T-cell (primary cell): Measurements from ENCODE around the gene DNAJB1. TPM values are rescaled to one million over a fixed set of nuclear protein-coding genes. Genes with fewer than 3 reads are reported as not detected.
"Not testable (repeated sequence)": the region's sequence is repeated elsewhere in the genome, so short reads cannot be mapped to it uniquely, and the experiment has no call there.

Experiments used
- ATAC-seq, 4 experiments: fragments of 200-7000 bp in 3 of 4; fragments of 150-1000 bp in 1 of 4; cut with Tn5 transposase; replicated peaks in 1 of 4; 1 replicate in 3 of 4; 2 replicates in 1 of 4; pipeline ENCODE4 v1.10.0; 2021; ENCODE audit warnings: moderate library complexity in 3 of 4, mild to moderate bottlenecking in 2 of 4, moderate number of reproducible peaks in 1 of 4
- CTCF ChIA-PET, 2 donors: fragments of 300-600 bp; sonication (Branson Sonifier 250); formaldehyde crosslinking; loops; one replicate each; lab custom pipeline; 2022; ENCODE audit warnings: antibody characterized with exemption in 2 of 2; lab: Charles Lee
- POLR2A ChIA-PET, 2 donors: fragments of 300-600 bp; sonication (Branson Sonifier 250); formaldehyde crosslinking; loops; one replicate each; lab custom pipeline; 2022; ENCODE audit warnings: antibody characterized with exemption in 2 of 2; lab: Charles Lee
- DNase-seq, 35 experiments: peaks; one replicate each; pipeline versions ENCODE4 v3.0.0 to v3.0.0-alpha.2; 2013 to 2023
- H3K27ac ChIP-seq: one replicate; pipeline ENCODE4 v1.5.1; 2013; ENCODE audit warnings: low read length
- H3K27me3 ChIP-seq, 2 experiments: replicated peaks in 1 of 2; 1 replicate in 1 of 2; 2 replicates in 1 of 2; pipeline versions ENCODE4 v1.6.1 to v1.7.0; 2013; ENCODE audit warnings: low read length in 1 of 2, mixed read lengths in 1 of 2; ENCODE audit not compliant: control insufficient read depth in 2 of 2, insufficient read depth in 2 of 2; ENCODE audit errors: extremely low read depth in 1 of 2
- H3K36me3 ChIP-seq, 2 donors: 1 replicate in 1 of 2; 2 replicates in 1 of 2; pipeline versions ENCODE4 v1.6.1 to v1.7.0; 2013; ENCODE audit warnings: low read length in 1 of 2; ENCODE audit not compliant: control insufficient read depth in 2 of 2, insufficient read depth in 1 of 2; ENCODE audit errors: extremely low read depth in 1 of 2
- H3K4me1 ChIP-seq, 2 experiments: 1 replicate in 1 of 2; 2 replicates in 1 of 2; pipeline versions ENCODE4 v1.6.1 to v1.7.0; 2013; ENCODE audit warnings: low read length in 2 of 2, mixed read lengths in 1 of 2; ENCODE audit not compliant: insufficient read depth in 2 of 2, control insufficient read depth in 1 of 2; ENCODE audit errors: extremely low read depth in 1 of 2
- H3K4me3 ChIP-seq, 2 donors: 1 replicate in 1 of 2; 2 replicates in 1 of 2; pipeline versions ENCODE4 v1.5.1 to v1.7.0; 2013; ENCODE audit warnings: mild to moderate bottlenecking in 2 of 2, low read length in 1 of 2, moderate library complexity in 1 of 2; ENCODE audit not compliant: control insufficient read depth in 1 of 2; ENCODE audit errors: extremely low read depth in 1 of 2
- H3K9me3 ChIP-seq: 2 replicates; pipeline ENCODE4 v1.7.0; 2013
- H3K27ac Mint-ChIP-seq, 2 donors: one replicate each; pipeline ENCODE4 v1.8.0; 2020 to 2021; ENCODE audit warnings: mild to moderate bottlenecking in 2 of 2, mixed read lengths in 2 of 2
- H3K27me3 Mint-ChIP-seq, 2 donors: one replicate each; pipeline ENCODE4 v1.8.0; 2021 to 2022; ENCODE audit warnings: mixed read lengths in 2 of 2
- H3K36me3 Mint-ChIP-seq: one replicate; pipeline ENCODE4 v1.8.0; 2021; ENCODE audit warnings: mixed read lengths
- H3K4me1 Mint-ChIP-seq, 3 donors: one replicate each; pipeline ENCODE4 v1.8.0; 2020 to 2022; ENCODE audit warnings: mixed read lengths in 3 of 3, mild to moderate bottlenecking in 1 of 3
- H3K4me3 Mint-ChIP-seq, 3 donors: one replicate each; pipeline ENCODE4 v1.8.0; 2020 to 2022; ENCODE audit warnings: mild to moderate bottlenecking in 3 of 3, mixed read lengths in 3 of 3, moderate library complexity in 3 of 3
- H3K9me3 Mint-ChIP-seq, 3 donors: one replicate each; pipeline ENCODE4 v1.8.0; 2020 to 2022; ENCODE audit warnings: mixed read lengths in 3 of 3
- WGBS: methylation state at CpG from one replicate; pipeline ENCODE4 v1.1.5; 2013; ENCODE audit warnings: missing lambda C conversion rate; ENCODE audit not compliant: insufficient coverage; 5-methylcytosine and 5-hydroxymethylcytosine counted together
- total RNA-seq, 35 experiments: library from RNA in 6 of 35; stranded (reverse) in 6 of 35; fragments of 120-200 nt in 1 of 35; gene quantifications; one replicate each; pipeline versions ENCODE4 v1.2.1 to v1.2.4 and lab custom pipeline; 2013 to 2026

The DNAJB1 gene
- total RNA-seq, 5 donors from 2014 or later (not counting 1 experiment from before 2014, with no cell fraction given): 158 to 575 (median 165) TPM

GRCh38 chr19:14554382-14554812, 36.2 kb upstream of the DNAJB1 start:
- Mint-ChIP-seq H3K27ac (peak overlapping the region; percentile 31 to 80), H3K4me1 (peaks cover 53 to 71% (median 67%) of the 10 kb centered on the region in 3 donors), H3K4me3 (no peak overlapping the region), H3K36me3 (peaks cover 4% of the 10 kb centered on the region), H3K9me3 (no peaks in the 10 kb centered on the region), H3K27me3 (no peaks in the 10 kb centered on the region)
- WGBS: 80% methylated on average over 5 of the region's 6 CpGs
- H3K4me3 ChIP-seq: no peak overlapping the region
- ATAC-seq (no peak), DNase-seq (no peak)
- peaks cover 5 to 27% of the 10 kb centered on the region in 2 donors for H3K36me3 ChIP-seq
- no peaks in the 10 kb centered on the region for H3K27me3 ChIP-seq
- H3K27ac ChIP-seq: no peak overlapping the region
- POLR2A ChIA-PET: interaction anchor here in 1 of 2 donors (0.6 kb wide), 2 partner anchors 22 to 51 kb away, joined by 3 to 4 read pairs; no protein-coding TSS in a partner anchor
- H3K9me3 ChIP-seq: no peaks in the 10 kb centered on the region
- CTCF ChIA-PET: interaction anchor here in 1 of 2 donors (0.7 to 0.8 kb wide), 2 partner anchors 10 to 556 kb away, joined by 4 to 8 read pairs; no protein-coding TSS in a partner anchor
- peaks cover 13 to 81% of the 10 kb centered on the region in 2 experiments for H3K4me1 ChIP-seq

- Histone ChIP-seq H3K4me1 (peaks cover 13 to 80% of the 10 kb centered on the region in 2 experiments), H3K27ac (no peak overlapping the region), H3K4me3 (no peak overlapping the region), H3K36me3 (peaks cover 5 to 30% of the 10 kb centered on the region in 2 donors), H3K9me3 (no peaks in the 10 kb centered on the region), H3K27me3 (no peaks in the 10 kb centered on the region)
- ATAC-seq (no peak), DNase-seq (no peak)
- WGBS: 87% methylated on average over 9 of the region's 9 CpGs
- Mint-ChIP-seq H3K9me3 (no peaks in the 10 kb centered on the region), H3K27me3 (no peaks in the 10 kb centered on the region), H3K27ac (peak overlapping the region; percentile 55 to 80), H3K36me3 (peaks cover 4% of the 10 kb centered on the region), H3K4me3 (no peak overlapping the region), H3K4me1 (peaks cover 53 to 67% (median 66%) of the 10 kb centered on the region in 3 donors)
- CTCF ChIA-PET: no interaction called here
- POLR2A ChIA-PET: interaction anchor here in 1 of 2 donors (0.6 kb wide), 1 partner anchor 50 kb away, joined by 3 read pairs; no protein-coding TSS in a partner anchor
These were observed 35.7 kb upstream of the DNAJB1 start for GRCh38 chr19:14553939-14554243.

GRCh38 chr19:14553042-14553938, 35.1 kb upstream of the DNAJB1 start:
- no peaks in the 10 kb centered on the region for H3K9me3 Mint-ChIP-seq
- ATAC-seq: no peak
- peak overlapping the region; percentile 29 for H3K27ac ChIP-seq
- H3K4me3 Mint-ChIP-seq: peak overlapping the region in 1 of 3 donors; percentile 69
- ChIA-PET CTCF (interaction anchor here in 1 of 2 donors (1.2 kb wide), 1 partner anchor 9 kb away, joined by 4 read pairs; no protein-coding TSS in a partner anchor), POLR2A (no interaction called here)
- peaks cover 57 to 63% (median 62%) of the 10 kb centered on the region in 3 donors for H3K4me1 Mint-ChIP-seq
- no peak for DNase-seq
- no peak overlapping the region for H3K4me3 ChIP-seq
- H3K27me3 ChIP-seq: no peaks in the 10 kb centered on the region
- H3K4me1 ChIP-seq: peaks cover 13 to 74% of the 10 kb centered on the region in 2 experiments
- 93% methylated on average over 29 of the region's 35 CpGs for WGBS
- H3K36me3 ChIP-seq: peaks cover 5 to 30% of the 10 kb centered on the region in 2 donors
- H3K9me3 ChIP-seq: no peaks in the 10 kb centered on the region
- H3K36me3 Mint-ChIP-seq: peaks cover 4% of the 10 kb centered on the region
- peak overlapping the region; percentile 88 to 92 for H3K27ac Mint-ChIP-seq
- H3K27me3 Mint-ChIP-seq: no peaks in the 10 kb centered on the region

- Histone ChIP-seq H3K27ac (peak overlapping the region; percentile 67), H3K4me1 (peaks cover 13 to 67% of the 10 kb centered on the region in 2 experiments), H3K4me3 (peak overlapping the region in 1 of 2 donors; percentile 11), H3K36me3 (peaks cover 5 to 30% of the 10 kb centered on the region in 2 donors)
- peak overlapping the region in 1 of 3 donors; percentile 69 for H3K4me3 Mint-ChIP-seq
- 94% methylated on average over 2 of the region's 8 CpGs for WGBS
- H3K9me3 ChIP-seq, H3K36me3 Mint-ChIP-seq, POLR2A ChIA-PET, ATAC-seq, H3K27me3 ChIP-seq, H3K9me3 Mint-ChIP-seq, H3K27me3 Mint-ChIP-seq, DNase-seq: not testable (repeated sequence)
- peaks cover 59 to 60% (median 59%) of the 10 kb centered on the region in 3 donors for H3K4me1 Mint-ChIP-seq
- peak overlapping the region; percentile 88 to 92 for H3K27ac Mint-ChIP-seq
- CTCF ChIA-PET: interaction anchor here (0.6 to 1.7 kb wide), 6 partner anchors 10 to 55 kb away, joined by 3 to 22 read pairs (median 4); partner anchors contain the start of gene DNAJB1 (in 1 of the 2)
These were observed 33.8 kb upstream of the DNAJB1 start for GRCh38 chr19:14552006-14552360.

- peak overlapping the region in 2 of 3 donors; percentile 21 to 69 for H3K4me3 Mint-ChIP-seq
- ChIA-PET CTCF (interaction anchor here in 1 of 2 donors (0.6 to 1.7 kb wide), 9 partner anchors 15 to 128 kb away, joined by 3 to 22 read pairs (median 4); partner anchors contain the start of gene DNAJB1), POLR2A (interaction anchor here in 1 of 2 donors (1.8 kb wide), 1 partner anchor 33 kb away, joined by 4 read pairs; the partner anchor contains the start of gene DNAJB1)
- H3K4me1 ChIP-seq: peaks cover 11 to 61% of the 10 kb centered on the region in 2 experiments
- H3K9me3 ChIP-seq, H3K9me3 Mint-ChIP-seq, H3K27me3 ChIP-seq, H3K36me3 Mint-ChIP-seq, H3K4me3 ChIP-seq, H3K27me3 Mint-ChIP-seq: not testable (repeated sequence)
- H3K4me1 Mint-ChIP-seq: peaks cover 54 to 57% (median 56%) of the 10 kb centered on the region in 3 donors
- H3K36me3 ChIP-seq: peaks cover 5 to 30% of the 10 kb centered on the region in 2 donors
- H3K27ac ChIP-seq: peak overlapping the region; percentile 52
- peak; percentile 66 to 91 (median 86) for DNase-seq
- ATAC-seq: peak; percentile 99
- WGBS: 21% methylated on average over 5 of the region's 12 CpGs
- H3K27ac Mint-ChIP-seq: peak overlapping the region; percentile 88 to 92
These were observed 33.2 kb upstream of the DNAJB1 start for GRCh38 chr19:14551134-14552005.
